Parathyroid adenoma (tissue), 2 donors: ENCODE measurements around the gene DGKD.

Experiments
- H2AFZ ChIP-seq: fragments of 300-600 bp; sonication (generic); one replicate; pipeline ENCODE4 v1.7.0; 2017; ENCODE audit warnings: antibody characterized with exemption, mild to moderate bottlenecking
- H3K27ac ChIP-seq: fragments of 300-600 bp; sonication (generic); one replicate; pipeline ENCODE4 v1.7.0; 2017
- H3K27me3 ChIP-seq: fragments of 300-600 bp; sonication (generic); one replicate; pipeline ENCODE4 v1.7.0; 2017; ENCODE audit warnings: low read length; ENCODE audit not compliant: control insufficient read depth, insufficient read depth
- H3K36me3 ChIP-seq: fragments of 300-600 bp; sonication (generic); one replicate; pipeline ENCODE4 v1.7.0; 2017; ENCODE audit warnings: low read length; ENCODE audit not compliant: control insufficient read depth, insufficient read depth
- H3K4me1 ChIP-seq: fragments of 300-600 bp; sonication (generic); one replicate; pipeline ENCODE4 v1.7.0; 2017; ENCODE audit warnings: control low read depth
- H3K4me2 ChIP-seq: fragments of 300-600 bp; sonication (generic); one replicate; pipeline ENCODE4 v1.7.0; 2017; ENCODE audit warnings: low read length
- H3K4me3 ChIP-seq: fragments of 300-600 bp; sonication (generic); one replicate; pipeline ENCODE4 v1.7.0; 2017; ENCODE audit warnings: low read depth, low read length
- H3K79me2 ChIP-seq: fragments of 300-600 bp; sonication (generic); one replicate; pipeline ENCODE4 v1.7.0; 2017; ENCODE audit warnings: control low read depth
- H3K9ac ChIP-seq: fragments of 300-600 bp; sonication (generic); one replicate; pipeline ENCODE4 v1.7.0; 2017; ENCODE audit warnings: mild to moderate bottlenecking
- H3K9me3 ChIP-seq: fragments of 300-600 bp; sonication (generic); one replicate; pipeline ENCODE4 v1.7.0; 2017; ENCODE audit warnings: low read length; ENCODE audit not compliant: control insufficient read depth
- TF ChIP-seq, protein P1 (sequence below): fragments of 300-600 bp; sonication (generic); IDR thresholded peaks from one replicate; pipeline ENCODE4 v1.7.0; 2017; ENCODE audit warnings: antibody characterized with exemption, mild to moderate bottlenecking
- donor health status: primary hyperparathyroidism.

The DGKD gene

DNA sequence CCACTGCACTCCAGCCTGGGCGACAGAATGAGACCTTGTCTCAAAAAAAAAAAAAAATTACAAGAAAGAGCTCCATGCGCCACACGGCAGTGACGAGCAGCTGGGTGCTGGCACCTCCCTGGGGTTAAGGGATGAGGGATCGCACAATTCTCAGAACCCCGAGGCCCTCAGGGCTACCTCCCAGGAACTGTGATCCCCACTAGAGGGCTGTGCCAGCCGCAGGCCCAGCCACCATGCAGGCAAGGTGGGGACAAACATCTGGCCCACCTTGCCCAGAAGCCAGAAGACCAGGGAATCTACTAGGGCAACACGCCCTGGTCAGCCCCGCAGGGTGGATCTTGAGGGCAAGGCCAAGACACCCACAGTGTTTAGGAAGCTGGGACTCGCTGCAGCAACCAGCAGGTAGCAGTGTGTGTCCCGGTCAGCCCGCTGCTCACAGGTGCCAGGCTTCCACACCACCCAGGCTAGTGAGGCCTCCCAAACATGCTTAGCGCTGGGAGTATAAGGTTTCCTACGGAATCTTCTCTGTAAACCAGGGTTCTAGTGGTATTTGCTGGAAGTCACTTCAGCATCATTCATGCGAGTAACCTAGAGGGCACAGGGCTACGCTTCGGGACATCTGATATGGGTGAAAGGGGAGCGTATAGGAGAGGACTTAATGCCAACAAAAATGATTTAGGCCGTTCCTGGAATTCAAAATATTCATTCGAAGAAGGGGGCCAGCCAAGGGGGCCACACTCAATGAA, 39.9 kb upstream of the DGKD start:
- Histone ChIP-seq H3K4me3 (no peak overlapping the region), H3K27ac (no peak overlapping the region), H3K36me3 (no peaks in the 10 kb centered on the region), H3K27me3 (no peaks in the 10 kb centered on the region), H3K4me1 (no peaks in the 10 kb centered on the region), H2AFZ (peak overlapping the region; percentile 58), H3K9me3 (no peaks in the 10 kb centered on the region), H3K4me2 (no peak overlapping the region), H3K9ac (no peak overlapping the region), H3K79me2 (no peaks in the 10 kb centered on the region)
- TF ChIP-seq, protein P1, sequence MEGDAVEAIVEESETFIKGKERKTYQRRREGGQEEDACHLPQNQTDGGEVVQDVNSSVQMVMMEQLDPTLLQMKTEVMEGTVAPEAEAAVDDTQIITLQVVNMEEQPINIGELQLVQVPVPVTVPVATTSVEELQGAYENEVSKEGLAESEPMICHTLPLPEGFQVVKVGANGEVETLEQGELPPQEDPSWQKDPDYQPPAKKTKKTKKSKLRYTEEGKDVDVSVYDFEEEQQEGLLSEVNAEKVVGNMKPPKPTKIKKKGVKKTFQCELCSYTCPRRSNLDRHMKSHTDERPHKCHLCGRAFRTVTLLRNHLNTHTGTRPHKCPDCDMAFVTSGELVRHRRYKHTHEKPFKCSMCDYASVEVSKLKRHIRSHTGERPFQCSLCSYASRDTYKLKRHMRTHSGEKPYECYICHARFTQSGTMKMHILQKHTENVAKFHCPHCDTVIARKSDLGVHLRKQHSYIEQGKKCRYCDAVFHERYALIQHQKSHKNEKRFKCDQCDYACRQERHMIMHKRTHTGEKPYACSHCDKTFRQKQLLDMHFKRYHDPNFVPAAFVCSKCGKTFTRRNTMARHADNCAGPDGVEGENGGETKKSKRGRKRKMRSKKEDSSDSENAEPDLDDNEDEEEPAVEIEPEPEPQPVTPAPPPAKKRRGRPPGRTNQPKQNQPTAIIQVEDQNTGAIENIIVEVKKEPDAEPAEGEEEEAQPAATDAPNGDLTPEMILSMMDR = no peak

- Histone ChIP-seq H3K36me3 (no peaks in the 10 kb centered on the region), H3K79me2 (no peaks in the 10 kb centered on the region), H3K4me2 (no peak overlapping the region), H3K9me3 (no peaks in the 10 kb centered on the region), H3K4me3 (no peak overlapping the region), H3K4me1 (no peaks in the 10 kb centered on the region), H3K27me3 (no peaks in the 10 kb centered on the region), H3K27ac (no peak overlapping the region), H2AFZ (no peak overlapping the region), H3K9ac (no peak overlapping the region)
- TF ChIP-seq, protein P1 = no peak
Observed at GRCh38 chr2:233317196-233317943, 36.9 kb upstream of the DGKD start.

DNA sequence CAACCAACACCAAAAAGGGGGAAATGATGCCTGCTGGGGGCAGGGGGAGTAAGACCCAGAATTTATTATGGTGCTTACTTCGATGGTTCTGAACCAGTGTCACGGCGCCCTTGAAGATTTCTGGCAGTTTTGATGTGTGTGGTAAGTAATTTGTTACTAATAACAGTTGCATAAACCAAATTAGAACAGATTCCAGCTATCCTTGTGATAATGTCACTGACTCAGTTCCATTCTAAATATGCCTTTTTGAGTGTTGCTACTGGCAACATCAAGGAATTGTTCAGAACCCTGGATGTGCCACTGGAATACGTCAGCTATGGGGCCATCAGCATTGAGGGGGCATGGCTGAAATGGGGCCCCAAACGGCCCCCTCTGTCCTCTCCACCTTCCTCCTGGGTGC, 35.0 kb upstream of the DGKD start:
- no peak overlapping the region for H3K4me2 ChIP-seq

DNA sequence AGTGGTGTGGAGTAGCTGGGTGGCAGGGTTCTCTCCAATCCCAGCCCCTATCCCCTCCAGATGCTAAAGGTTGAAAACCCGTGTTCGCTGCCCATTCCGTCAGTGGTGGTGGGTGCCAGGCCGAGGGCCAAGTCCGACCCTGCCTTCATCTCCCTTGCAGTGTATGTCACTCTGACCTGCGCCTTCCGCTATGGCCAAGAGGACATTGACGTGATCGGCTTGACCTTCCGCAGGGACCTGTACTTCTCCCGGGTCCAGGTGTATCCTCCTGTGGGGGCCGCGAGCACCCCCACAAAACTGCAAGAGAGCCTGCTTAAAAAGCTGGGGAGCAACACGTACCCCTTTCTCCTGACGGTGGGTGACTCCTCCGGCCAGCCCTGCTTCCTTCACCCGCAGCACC, 33.8 kb upstream of the DGKD start:
- H3K36me3 ChIP-seq = no peaks in the 10 kb centered on the region
- no peaks in the 10 kb centered on the region for H3K4me1 ChIP-seq
- H3K4me2 ChIP-seq = no peak overlapping the region
- H3K27me3 ChIP-seq = no peaks in the 10 kb centered on the region
- no peaks in the 10 kb centered on the region for H3K79me2 ChIP-seq
- no peak overlapping the region for H3K9ac ChIP-seq
- H2AFZ ChIP-seq = no peak overlapping the region
- H3K9me3 ChIP-seq = no peaks in the 10 kb centered on the region
- no peak overlapping the region for H3K27ac ChIP-seq
- H3K4me3 ChIP-seq = no peak overlapping the region
- TF ChIP-seq, protein P1 = no peak

More for the DNA sequence above, 35.0 kb upstream of the DGKD start:
- no peak overlapping the region for H2AFZ ChIP-seq
- H3K27ac ChIP-seq = no peak overlapping the region
- TF ChIP-seq, protein P1 = no peak
- no peaks in the 10 kb centered on the region for H3K79me2 ChIP-seq
- no peaks in the 10 kb centered on the region for H3K9me3 ChIP-seq
- H3K9ac ChIP-seq = no peak overlapping the region
- H3K4me1 ChIP-seq = no peaks in the 10 kb centered on the region
- H3K36me3 ChIP-seq = no peaks in the 10 kb centered on the region
- H3K27me3 ChIP-seq = no peaks in the 10 kb centered on the region
- H3K4me3 ChIP-seq = no peak overlapping the region
